ENCODE results near the gene SOSTDC1.

DNA sequence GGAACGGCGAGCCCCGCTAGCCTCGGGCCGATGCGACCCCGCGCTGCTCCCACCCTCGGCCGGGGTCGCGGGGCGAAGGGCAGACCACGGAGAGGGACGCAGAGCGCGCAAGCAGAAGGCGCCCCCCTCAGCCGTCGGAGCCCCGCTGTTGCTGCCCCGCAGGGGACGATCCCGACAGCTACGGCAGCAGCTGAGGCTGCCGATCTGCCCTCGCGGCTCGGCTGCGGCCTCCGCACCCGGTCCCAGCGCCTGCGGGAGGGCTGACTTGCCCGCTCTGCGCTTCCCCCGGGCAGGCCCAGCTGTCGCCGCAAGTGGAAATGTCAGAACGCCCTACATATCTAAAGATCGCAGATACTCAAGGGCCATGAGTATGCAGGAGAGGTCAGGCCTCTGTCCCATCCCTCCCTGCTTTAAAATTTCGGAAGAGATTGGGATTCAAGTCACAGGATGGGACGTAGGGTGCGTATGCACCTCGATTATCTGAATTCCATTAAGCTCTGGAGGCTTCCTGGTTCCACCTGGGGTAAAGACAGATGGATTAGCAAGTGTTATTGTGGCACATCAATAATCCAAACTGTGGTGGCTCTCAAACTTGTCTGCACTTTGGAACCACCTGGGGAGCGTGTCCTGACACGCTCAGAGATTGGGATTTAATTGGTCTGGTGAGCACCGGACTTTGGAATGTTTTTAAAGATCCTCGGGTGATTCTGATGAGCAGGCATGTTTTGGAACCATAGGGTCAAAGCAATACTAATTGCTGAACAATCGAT is 44.0 kb downstream of the SOSTDC1 start, which contains the start of gene CRPPA:
- TF ChIP-seq, protein P1, sequence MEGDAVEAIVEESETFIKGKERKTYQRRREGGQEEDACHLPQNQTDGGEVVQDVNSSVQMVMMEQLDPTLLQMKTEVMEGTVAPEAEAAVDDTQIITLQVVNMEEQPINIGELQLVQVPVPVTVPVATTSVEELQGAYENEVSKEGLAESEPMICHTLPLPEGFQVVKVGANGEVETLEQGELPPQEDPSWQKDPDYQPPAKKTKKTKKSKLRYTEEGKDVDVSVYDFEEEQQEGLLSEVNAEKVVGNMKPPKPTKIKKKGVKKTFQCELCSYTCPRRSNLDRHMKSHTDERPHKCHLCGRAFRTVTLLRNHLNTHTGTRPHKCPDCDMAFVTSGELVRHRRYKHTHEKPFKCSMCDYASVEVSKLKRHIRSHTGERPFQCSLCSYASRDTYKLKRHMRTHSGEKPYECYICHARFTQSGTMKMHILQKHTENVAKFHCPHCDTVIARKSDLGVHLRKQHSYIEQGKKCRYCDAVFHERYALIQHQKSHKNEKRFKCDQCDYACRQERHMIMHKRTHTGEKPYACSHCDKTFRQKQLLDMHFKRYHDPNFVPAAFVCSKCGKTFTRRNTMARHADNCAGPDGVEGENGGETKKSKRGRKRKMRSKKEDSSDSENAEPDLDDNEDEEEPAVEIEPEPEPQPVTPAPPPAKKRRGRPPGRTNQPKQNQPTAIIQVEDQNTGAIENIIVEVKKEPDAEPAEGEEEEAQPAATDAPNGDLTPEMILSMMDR (IDR thresholded peaks at IDR 0.05), result peak in 1 of 12 donors; percentile 21
- no peak for TF ChIP-seq POLR2A (IDR thresholded peaks at IDR 0.05)

Data from heart left ventricle (tissue), 13 donors.